ENCODE data around the gene PCYT2.

GRCh38 chr17:81952792-81953228 is 41.6 kb upstream of the PCYT2 start:
- TF ChIP-seq POLR2A (IDR thresholded peaks at IDR 0.05; ENCODE audit: low read depth, low read length): no peak
- no peak for TF ChIP-seq POLR2AphosphoS5 (IDR thresholded peaks at IDR 0.05; ENCODE audit: low read depth, low read length)

Data from GM12891 (cell line).